Measurements from ENCODE around the gene APBA2.

DNA sequence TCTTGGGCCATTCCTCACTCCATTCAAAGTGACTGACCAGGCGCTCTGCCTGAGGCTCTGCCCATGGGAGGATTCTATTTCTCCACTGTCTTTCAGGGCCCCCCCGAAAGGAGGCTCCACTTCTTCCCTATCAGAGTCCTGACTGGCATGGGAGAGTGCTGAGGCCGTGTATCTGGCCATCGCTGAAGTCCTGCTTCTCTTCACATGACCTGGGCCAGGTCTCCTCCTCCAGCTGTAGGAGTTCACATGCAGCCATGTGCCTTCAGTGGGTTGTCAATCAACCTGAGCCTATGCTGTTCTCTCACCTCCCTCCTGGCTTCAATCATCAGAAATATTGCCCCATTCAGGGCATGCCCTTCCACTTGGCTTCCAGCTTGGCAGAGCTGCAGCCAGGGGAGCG, 12.8 kb upstream of the APBA2 start:
- TF ChIP-seq, protein P1, sequence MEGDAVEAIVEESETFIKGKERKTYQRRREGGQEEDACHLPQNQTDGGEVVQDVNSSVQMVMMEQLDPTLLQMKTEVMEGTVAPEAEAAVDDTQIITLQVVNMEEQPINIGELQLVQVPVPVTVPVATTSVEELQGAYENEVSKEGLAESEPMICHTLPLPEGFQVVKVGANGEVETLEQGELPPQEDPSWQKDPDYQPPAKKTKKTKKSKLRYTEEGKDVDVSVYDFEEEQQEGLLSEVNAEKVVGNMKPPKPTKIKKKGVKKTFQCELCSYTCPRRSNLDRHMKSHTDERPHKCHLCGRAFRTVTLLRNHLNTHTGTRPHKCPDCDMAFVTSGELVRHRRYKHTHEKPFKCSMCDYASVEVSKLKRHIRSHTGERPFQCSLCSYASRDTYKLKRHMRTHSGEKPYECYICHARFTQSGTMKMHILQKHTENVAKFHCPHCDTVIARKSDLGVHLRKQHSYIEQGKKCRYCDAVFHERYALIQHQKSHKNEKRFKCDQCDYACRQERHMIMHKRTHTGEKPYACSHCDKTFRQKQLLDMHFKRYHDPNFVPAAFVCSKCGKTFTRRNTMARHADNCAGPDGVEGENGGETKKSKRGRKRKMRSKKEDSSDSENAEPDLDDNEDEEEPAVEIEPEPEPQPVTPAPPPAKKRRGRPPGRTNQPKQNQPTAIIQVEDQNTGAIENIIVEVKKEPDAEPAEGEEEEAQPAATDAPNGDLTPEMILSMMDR (IDR thresholded peaks at IDR 0.05), result no peak
- TF ChIP-seq EP300 (IDR thresholded peaks at IDR 0.05) (no peak), POLR2A (IDR thresholded peaks at IDR 0.05; ENCODE audit: low read depth) (no peak), POLR2AphosphoS5 (IDR thresholded peaks at IDR 0.05) (no peak)
